GM23248 (cell line): ENCODE data around the gene ZBED2.

Source experiments
- EZH2 ChIP-seq: fragments of 200-600 bp; sonication (generic); IDR thresholded peaks from 2 replicates; pipeline ENCODE4 v1.6.1; 2018; ENCODE audit warnings: antibody characterized with exemption, mild to moderate bottlenecking; ENCODE audit not compliant: insufficient read depth, poor library complexity, severe bottlenecking
- EZH2phosphoT487 ChIP-seq: fragments of 200-600 bp; sonication (generic); IDR thresholded peaks from 2 replicates; pipeline ENCODE4 v1.6.1; 2018; ENCODE audit warnings: antibody characterized with exemption, moderate library complexity, mild to moderate bottlenecking, low read depth; ENCODE audit not compliant: insufficient read depth

DNA sequence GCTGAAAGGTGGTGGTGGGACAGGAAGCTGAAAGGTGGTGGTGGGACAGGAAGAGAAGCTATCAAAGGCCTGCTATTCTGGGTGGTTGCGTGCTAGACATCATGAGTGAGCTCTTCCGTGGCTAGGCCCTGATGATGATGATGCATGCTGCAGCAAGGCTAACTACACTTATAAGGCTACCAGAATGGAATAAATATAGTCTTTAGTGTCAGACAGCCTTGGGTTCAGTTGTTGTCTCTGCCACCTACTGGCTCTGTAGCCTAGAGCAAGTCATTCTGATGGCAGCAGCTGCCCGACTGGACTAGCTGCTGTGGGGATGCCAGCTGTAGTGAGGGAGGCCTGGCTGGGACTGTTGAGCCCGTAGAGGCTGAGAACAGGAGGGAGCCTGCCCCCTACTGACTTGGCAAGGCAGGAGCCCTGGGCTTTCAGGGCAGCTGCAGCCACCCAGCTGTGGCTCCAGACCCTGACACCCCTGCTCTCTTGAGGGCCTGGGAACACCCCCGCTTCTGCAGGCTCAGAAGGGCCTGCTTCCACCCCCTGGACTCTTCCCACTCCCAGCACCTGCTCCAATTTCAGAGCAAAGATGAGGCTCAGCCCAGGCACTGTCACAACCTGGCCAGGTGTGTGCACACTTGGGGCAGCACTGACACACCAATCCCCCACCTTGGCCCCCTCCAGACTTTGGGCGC, 21.4 kb upstream of the ZBED2 start:
- TF ChIP-seq EZH2, result no peak
- no peak for TF ChIP-seq EZH2phosphoT487
